Body of pancreas (tissue), 4 donors: ENCODE results near the gene ARHGEF35.
"Not testable (repeated sequence)": the region's sequence is repeated elsewhere in the genome, so short reads cannot be mapped to it uniquely, and the experiment has no call there.

Experiments
- POLR2A ChIP-seq, 3 donors: fragments of 450-650 bp; IDR thresholded peaks; one replicate each; pipeline ENCODE4 v1.6.1; 2016; ENCODE audit warnings: antibody characterized with exemption in 3 of 3, mild to moderate bottlenecking in 2 of 3
- TF ChIP-seq, protein P1 (sequence below), 7 experiments: fragments of 450-650 bp in 4 of 7; fragments of 200-600 bp in 3 of 7; sonication (generic) in 3 of 7; IDR thresholded peaks; one replicate each; pipeline ENCODE4 v1.5.1; 2016 to 2019; ENCODE audit warnings: antibody characterized with exemption in 7 of 7

DNA sequence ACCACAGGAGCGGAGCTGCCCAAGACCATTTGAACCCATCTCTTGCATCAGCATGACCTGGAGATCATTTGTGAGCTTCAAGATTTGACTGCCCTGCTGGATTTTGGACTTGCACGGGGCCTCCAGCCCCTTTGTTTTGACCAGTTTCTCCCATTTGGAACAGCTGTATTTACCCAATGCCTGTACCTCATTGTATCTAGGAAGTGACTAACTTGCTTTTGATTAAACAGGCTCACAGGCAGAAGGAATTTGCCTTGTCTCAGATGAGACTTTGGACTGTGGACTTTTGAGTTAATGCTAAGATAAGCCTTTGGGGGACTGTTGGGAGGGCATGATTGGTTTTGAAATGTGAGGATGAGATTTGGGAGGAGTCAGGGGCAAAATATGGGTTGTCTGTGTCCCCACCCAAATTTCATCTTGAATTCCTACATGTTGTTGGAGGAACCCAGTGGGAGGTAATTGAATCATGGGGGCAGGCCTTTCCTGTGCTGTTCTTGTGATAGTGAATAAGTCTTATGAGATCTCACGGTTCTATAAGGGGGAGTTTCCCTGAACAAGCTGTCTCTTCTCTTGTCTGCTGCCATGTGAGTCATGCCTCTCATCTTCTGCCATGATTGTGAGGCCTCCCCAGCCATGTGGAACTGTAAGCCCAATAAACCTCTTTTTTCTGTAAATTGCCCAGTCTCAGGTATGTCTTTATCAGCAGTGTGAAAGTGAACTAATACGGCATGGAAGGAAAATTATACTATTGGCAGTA, 23.9 kb downstream of the ARHGEF35 start:
- TF ChIP-seq, protein P1, sequence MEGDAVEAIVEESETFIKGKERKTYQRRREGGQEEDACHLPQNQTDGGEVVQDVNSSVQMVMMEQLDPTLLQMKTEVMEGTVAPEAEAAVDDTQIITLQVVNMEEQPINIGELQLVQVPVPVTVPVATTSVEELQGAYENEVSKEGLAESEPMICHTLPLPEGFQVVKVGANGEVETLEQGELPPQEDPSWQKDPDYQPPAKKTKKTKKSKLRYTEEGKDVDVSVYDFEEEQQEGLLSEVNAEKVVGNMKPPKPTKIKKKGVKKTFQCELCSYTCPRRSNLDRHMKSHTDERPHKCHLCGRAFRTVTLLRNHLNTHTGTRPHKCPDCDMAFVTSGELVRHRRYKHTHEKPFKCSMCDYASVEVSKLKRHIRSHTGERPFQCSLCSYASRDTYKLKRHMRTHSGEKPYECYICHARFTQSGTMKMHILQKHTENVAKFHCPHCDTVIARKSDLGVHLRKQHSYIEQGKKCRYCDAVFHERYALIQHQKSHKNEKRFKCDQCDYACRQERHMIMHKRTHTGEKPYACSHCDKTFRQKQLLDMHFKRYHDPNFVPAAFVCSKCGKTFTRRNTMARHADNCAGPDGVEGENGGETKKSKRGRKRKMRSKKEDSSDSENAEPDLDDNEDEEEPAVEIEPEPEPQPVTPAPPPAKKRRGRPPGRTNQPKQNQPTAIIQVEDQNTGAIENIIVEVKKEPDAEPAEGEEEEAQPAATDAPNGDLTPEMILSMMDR (IDR thresholded peaks at IDR 0.05) = not testable (repeated sequence)
- TF ChIP-seq POLR2A (IDR thresholded peaks at IDR 0.05) = not testable (repeated sequence)
